CD4-positive, alpha-beta T cell (primary cell): ENCODE measurements around the gene TACO1. TPM values are rescaled to one million over a fixed set of nuclear protein-coding genes. Genes with fewer than 3 reads are reported as not detected.

Experiments
- ATAC-seq: fragments of 200-7000 bp; cut with Tn5 transposase; one replicate; pipeline ENCODE4 v1.10.0; 2022; ENCODE audit warnings: mild to moderate bottlenecking; ENCODE audit not compliant: poor library complexity
- CTCF ChIA-PET: fragments of 350-600 bp; sonication (Branson Sonifier 250); formaldehyde crosslinking; loops from one replicate; lab custom pipeline; 2021; ENCODE audit warnings: antibody characterized with exemption, inconsistent platforms; lab: Charles Lee
- POLR2A ChIA-PET: fragments of 350-600 bp; sonication (Branson Sonifier 250); formaldehyde crosslinking; loops from one replicate; lab custom pipeline; 2021; ENCODE audit warnings: antibody characterized with exemption, inconsistent platforms; lab: Charles Lee
- DNase-seq, 14 experiments: peaks; one replicate each; pipeline ENCODE4 v3.0.0-alpha.2; 2013 to 2020; ENCODE audit warnings: mixed read lengths in 2 of 14
- H3K27ac ChIP-seq, 2 donors: one replicate each; pipeline versions ENCODE4 v1.5.1 to v1.7.0; 2013; ENCODE audit warnings: low read length in 2 of 2, low read depth in 1 of 2, mild to moderate bottlenecking in 1 of 2
- H3K27me3 ChIP-seq, 2 experiments: 1 replicate in 1 of 2; 2 replicates in 1 of 2; pipeline versions ENCODE4 v1.6.1 to v1.7.0; 2013; ENCODE audit warnings: low read length in 2 of 2, control low read depth in 1 of 2, mild to moderate bottlenecking in 1 of 2, moderate library complexity in 1 of 2; ENCODE audit not compliant: insufficient read depth in 2 of 2, control insufficient read depth in 1 of 2
- H3K36me3 ChIP-seq: one replicate; pipeline ENCODE4 v1.6.1; 2013; ENCODE audit warnings: low read length, control low read depth; ENCODE audit not compliant: insufficient read depth
- H3K4me1 ChIP-seq: one replicate; pipeline ENCODE4 v1.6.1; 2013; ENCODE audit warnings: low read length, control low read depth; ENCODE audit not compliant: insufficient read depth
- H3K4me3 ChIP-seq: one replicate; pipeline ENCODE4 v1.5.1; 2013; ENCODE audit warnings: mild to moderate bottlenecking, low read length, moderate library complexity
- H3K9me3 ChIP-seq, 2 experiments: 1 replicate in 1 of 2; 2 replicates in 1 of 2; pipeline versions ENCODE4 v1.6.1 to v1.7.0; 2013; ENCODE audit warnings: low read length in 2 of 2, mild to moderate bottlenecking in 2 of 2, control low read depth in 1 of 2, moderate library complexity in 1 of 2; ENCODE audit not compliant: control insufficient read depth in 1 of 2, insufficient read depth in 1 of 2
- H3K27ac Mint-ChIP-seq: one replicate; pipeline ENCODE4 v1.8.0; 2020; ENCODE audit warnings: mixed read lengths
- H3K27me3 Mint-ChIP-seq: one replicate; pipeline ENCODE4 v1.8.0; 2021; ENCODE audit warnings: mixed read lengths
- H3K36me3 Mint-ChIP-seq: one replicate; pipeline ENCODE4 v1.8.0; 2021; ENCODE audit warnings: low read depth, mixed read lengths
- H3K4me1 Mint-ChIP-seq: one replicate; pipeline ENCODE4 v1.8.0; 2021; ENCODE audit warnings: low read depth, mixed read lengths
- H3K4me3 Mint-ChIP-seq: one replicate; pipeline ENCODE4 v1.8.0; 2020; ENCODE audit warnings: mild to moderate bottlenecking, mixed read lengths
- H3K9me3 Mint-ChIP-seq: one replicate; pipeline ENCODE4 v1.8.0; 2020; ENCODE audit warnings: mixed read lengths
- CTCF ChIP-seq: fragments of 200-600 bp; IDR thresholded peaks from one replicate; pipeline ENCODE4 v1.8.0; 2022; ENCODE audit warnings: antibody characterized with exemption, mild to moderate bottlenecking
- intact Hi-C, 2 experiments: fragments of 100-400 bp; cut with DNase I in 1 of 2; cut with micrococcal nuclease in 1 of 2; formaldehyde crosslinking; loops; one replicate each; pipeline versions ENCODE4 v1.15.1 to v1.9.0; 2023 to 2025; cut with DNase I, micrococcal nuclease
- total RNA-seq, 174 experiments: library from RNA in 2 of 174; stranded (reverse) in 2 of 174; gene quantifications; one replicate each; pipeline ENCODE4 v1.2.3 and lab custom pipeline; 2021 to 2026

The TACO1 gene
- total RNA-seq, 2 experiments from 2014 or later = 11.3 to 13.2 TPM

- H3K27me3 ChIP-seq = no peaks in the 10 kb centered on the region
- Mint-ChIP-seq H3K27ac (peak overlapping the region; percentile 88), H3K9me3 (no peaks in the 10 kb centered on the region), H3K36me3 (peaks cover 17% of the 10 kb centered on the region), H3K4me3 (peak overlapping the region; percentile 99), H3K4me1 (peaks cover 49% of the 10 kb centered on the region), H3K27me3 (no peaks in the 10 kb centered on the region)
- no peak overlapping the region for H3K27ac ChIP-seq
- ATAC-seq (peak; percentile 12), DNase-seq (peak; percentile 26 to 78 (median 52))
- intact Hi-C loops = loop anchor here (2.0 to 10.0 kb wide), 9 partner anchors 76 to 885 kb away; partner anchors contain the start of genes SMARCD2 (in 2 of the 2), CCDC47 (in 1 of the 2), CEP95 (in 1 of the 2) and DDX42 (in 1 of the 2)
- no peaks in the 10 kb centered on the region for H3K36me3 ChIP-seq
- peaks cover 25% of the 10 kb centered on the region for H3K4me1 ChIP-seq
- no peak for TF ChIP-seq CTCF
- CTCF ChIA-PET = interaction anchor here (1.1 to 2.9 kb wide), 4 partner anchors 10 to 197 kb away, joined by 3 to 13 read pairs (median 4); no protein-coding TSS in a partner anchor
- peak overlapping the region; percentile 72 for H3K4me3 ChIP-seq
- no peaks in the 10 kb centered on the region for H3K9me3 ChIP-seq
- POLR2A ChIA-PET = interaction anchor here (0.5 to 3.1 kb wide), 41 partner anchors 11 to 1018 kb away, joined by 3 to 69 read pairs (median 5); partner anchors contain the start of genes ACE, CCDC47, CYB561 and DCAF7
These were observed 22.1 kb downstream of the TACO1 start for GRCh38 chr17:63622574-63623390.

GRCh38 chr17:63623786-63624530 is 23.3 kb downstream of the TACO1 start:
- DNase-seq = no peak
- TF ChIP-seq CTCF = no peak

DNA sequence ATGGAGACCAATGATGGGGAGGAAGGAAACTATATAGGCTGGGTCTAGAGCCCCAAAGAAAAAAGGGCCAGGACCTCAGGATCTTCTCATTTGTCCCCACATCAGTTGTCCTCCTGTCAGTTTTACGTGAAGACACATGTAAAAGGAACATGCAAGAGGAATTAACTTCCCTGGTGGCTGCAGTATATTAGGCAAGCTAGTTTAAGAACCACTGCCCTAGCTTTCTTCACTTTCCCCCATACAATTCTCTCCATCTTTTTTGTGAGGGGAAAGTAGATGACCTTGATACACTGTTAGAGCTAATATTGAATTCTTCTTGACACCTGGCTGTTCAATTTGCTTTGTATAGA is 23.8 kb downstream of the TACO1 start:
- H3K9me3 Mint-ChIP-seq = no peaks in the 10 kb centered on the region
- Histone ChIP-seq H3K27me3 (no peaks in the 10 kb centered on the region), H3K27ac (no peak overlapping the region), H3K4me3 (no peak overlapping the region), H3K36me3 (no peaks in the 10 kb centered on the region), H3K4me1 (peaks cover 28% of the 10 kb centered on the region), H3K9me3 (no peaks in the 10 kb centered on the region)
- H3K4me1 Mint-ChIP-seq = peaks cover 51% of the 10 kb centered on the region
- ChIA-PET CTCF (interaction anchor here (0.7 to 1.0 kb wide), 3 partner anchors 12 to 224 kb away, joined by 3 to 4 read pairs (median 3); no protein-coding TSS in a partner anchor), POLR2A (interaction anchor here (0.9 to 3.5 kb wide), 3 partner anchors 8 to 77 kb away, joined by 3 to 22 read pairs (median 5); no protein-coding TSS in a partner anchor)
- no peak for ATAC-seq
- peak overlapping the region; percentile 99 for H3K4me3 Mint-ChIP-seq
- peaks cover 18% of the 10 kb centered on the region for H3K36me3 Mint-ChIP-seq
- no peak for TF ChIP-seq CTCF
- H3K27ac Mint-ChIP-seq = peak overlapping the region; percentile 88
- H3K27me3 Mint-ChIP-seq = no peaks in the 10 kb centered on the region
- intact Hi-C loops = loop anchor here (5.0 to 10.0 kb wide), 7 partner anchors 88 to 883 kb away; partner anchors contain the start of genes SMARCD2 (in 2 of the 2), CCDC47 (in 1 of the 2), CEP95 (in 1 of the 2) and DDX42 (in 1 of the 2)
- DNase-seq = no peak

More at GRCh38 chr17:63623786-63624530, 23.3 kb downstream of the TACO1 start:
- H3K4me3 ChIP-seq = peak overlapping the region; percentile 72
- H3K36me3 ChIP-seq = no peaks in the 10 kb centered on the region
- CTCF ChIA-PET = interaction anchor here (0.7 to 2.9 kb wide), 3 partner anchors 12 to 225 kb away, joined by 3 to 13 read pairs (median 3); no protein-coding TSS in a partner anchor
- peak overlapping the region; percentile 99 for H3K4me3 Mint-ChIP-seq
- H3K27ac ChIP-seq = no peak overlapping the region
- no peaks in the 10 kb centered on the region for H3K27me3 ChIP-seq
- peaks cover 25% of the 10 kb centered on the region for H3K4me1 ChIP-seq
- ATAC-seq = no peak
- peak overlapping the region; percentile 88 for H3K27ac Mint-ChIP-seq
- POLR2A ChIA-PET = interaction anchor here (0.6 to 3.5 kb wide), 13 partner anchors 8 to 882 kb away, joined by 3 to 69 read pairs (median 3); partner anchors contain the start of genes DCAF7, DDX5 and TACO1
- H3K9me3 ChIP-seq = no peaks in the 10 kb centered on the region
- peaks cover 49% of the 10 kb centered on the region for H3K4me1 Mint-ChIP-seq
- peaks cover 17% of the 10 kb centered on the region for H3K36me3 Mint-ChIP-seq
- H3K9me3 Mint-ChIP-seq = no peaks in the 10 kb centered on the region
- intact Hi-C loops = loop anchor here (2.0 to 10.0 kb wide), 9 partner anchors 75 to 883 kb away; partner anchors contain the start of genes SMARCD2 (in 2 of the 2), CCDC47 (in 1 of the 2), CEP95 (in 1 of the 2) and DDX42 (in 1 of the 2)
- no peaks in the 10 kb centered on the region for H3K27me3 Mint-ChIP-seq
